Kidney (tissue), 14 donors: ENCODE data around the gene FGFBP3. TPM values are rescaled to one million over a fixed set of nuclear protein-coding genes. Genes with fewer than 3 reads are reported as not detected.

Source experiments
- DNase-seq, 5 donors: peaks; one replicate each; pipeline ENCODE4 v3.0.0-alpha.2; 2013 to 2020
- FAIRE-seq: peaks from 2 replicates; lab custom pipeline; 2012; peaks lifted over from hg19 to GRCh38; lab: Jason Lieb, UNC
- H3K27ac ChIP-seq, 2 donors: one replicate each; pipeline ENCODE4 v1.7.0; 2013; ENCODE audit warnings: low read depth in 2 of 2, low read length in 2 of 2, inconsistent platforms in 1 of 2
- H3K27me3 ChIP-seq: one replicate; pipeline ENCODE4 v1.7.1; 2013; ENCODE audit warnings: low read length, inconsistent platforms; ENCODE audit not compliant: control insufficient read depth, insufficient read depth
- H3K36me3 ChIP-seq, 3 donors: one replicate each; pipeline versions ENCODE4 v1.7.0 to v1.7.1; 2013; ENCODE audit warnings: low read length in 3 of 3, control low read depth in 1 of 3, inconsistent platforms in 1 of 3; ENCODE audit not compliant: insufficient read depth in 3 of 3, control insufficient read depth in 2 of 3
- H3K4me1 ChIP-seq, 3 donors: one replicate each; pipeline versions ENCODE4 v1.7.0 to v1.7.1; 2013; ENCODE audit warnings: low read length in 3 of 3, inconsistent platforms in 1 of 3, low read depth in 1 of 3; ENCODE audit not compliant: control insufficient read depth in 2 of 3, insufficient read depth in 2 of 3
- H3K4me3 ChIP-seq, 3 donors: one replicate each; pipeline versions ENCODE4 v1.7.0 to v1.8.1; 2013; ENCODE audit warnings: low read length in 3 of 3, control low read depth in 1 of 3, inconsistent platforms in 1 of 3
- H3K9ac ChIP-seq, 3 donors: one replicate each; pipeline versions ENCODE4 v1.7.0 to v1.7.1; 2013; ENCODE audit warnings: low read length in 3 of 3, control low read depth in 1 of 3, inconsistent platforms in 1 of 3
- H3K9me3 ChIP-seq, 3 donors: one replicate each; pipeline versions ENCODE4 v1.7.0 to v1.7.1; 2013; ENCODE audit warnings: low read length in 3 of 3, control low read depth in 1 of 3, inconsistent platforms in 1 of 3; ENCODE audit not compliant: control insufficient read depth in 2 of 3, insufficient read depth in 1 of 3
- CTCF ChIP-seq: IDR thresholded peaks from 3 replicates; pipeline ENCODE4 v1.5.1; 2012; ENCODE audit warnings: mild to moderate bottlenecking, moderate library complexity, borderline replicate concordance; ENCODE audit not compliant: insufficient read depth; ENCODE audit errors: extremely low read depth
- intact Hi-C: fragments of 100-400 bp; cut with DNase I; formaldehyde crosslinking; loops from one replicate; pipeline ENCODE4 v1.11.1; 2022
- polyA plus RNA-seq: library from polyadenylated mRNA; stranded (reverse); fragments of 350-450 nt; fragmentation: Illumina TruSeq; extraction: RNeasy Lipid Tissue Mini Kit (QIAGEN cat#74804); gene quantifications from one replicate; pipeline ENCODE4 v1.2.3, GENCODE V29; 2014; ENCODE audit warnings: low read depth, low replicate concordance; ENCODE audit not compliant: insufficient read depth
- total RNA-seq: library from RNA; stranded (reverse); fragmentation: NEBNext Ultra II Directional; extraction: Animal tissue kit (Norgen Biotek cat#: 25700); gene quantifications from one replicate; pipeline ENCODE4 v1.2.1, GENCODE V29; 2021
- donor health status: control.
- donor health status: control.
- donor health status: control.
- donor health status: control.
- donor health status: control.
- donor health status: DM: yes; HTN: yes; CAD: no.
- donor health status: Normal renal cell carcinoma (clear cell type).

Gene FGFBP3
- total and polyA plus RNA-seq, 2 donors from 2014 or later, result 1.3 to 2.7 TPM

DNA sequence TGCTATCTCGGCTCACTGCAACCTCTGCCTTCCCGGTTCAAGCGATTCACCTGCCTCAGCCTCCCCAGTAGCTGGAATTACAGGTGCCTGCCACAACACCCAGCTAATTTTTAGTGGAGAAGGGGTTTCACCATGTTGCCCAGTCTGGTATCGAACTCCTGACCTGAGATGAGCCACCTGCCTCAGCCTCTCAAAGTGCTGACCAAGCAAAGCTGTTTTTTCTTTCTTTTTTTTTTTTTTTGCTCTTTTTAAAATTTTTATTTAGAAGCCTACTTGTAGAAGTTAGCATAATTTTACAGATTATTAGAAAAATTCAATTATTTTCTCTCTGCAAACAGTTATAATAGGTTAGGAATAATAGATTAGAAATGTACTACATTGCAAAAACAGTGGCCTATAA lies 1.2 kb upstream of the FGFBP3 start:
- DNase-seq, result no peak
- TF ChIP-seq CTCF, result no peak
- H3K36me3 ChIP-seq, result no peaks in the 10 kb centered on the region
- H3K4me1 ChIP-seq, result no peaks in the 10 kb centered on the region
- no peak overlapping the region for H3K4me3 ChIP-seq
- no peak overlapping the region for H3K9ac ChIP-seq
- intact Hi-C loops, result no loop called here
- H3K27me3 ChIP-seq, result no peaks in the 10 kb centered on the region
- no peak for FAIRE-seq
- no peaks in the 10 kb centered on the region for H3K9me3 ChIP-seq
- H3K27ac ChIP-seq, result no peak overlapping the region

GRCh38 chr10:91908337-91909116 lies 759 bp downstream of the FGFBP3 start:
- no peaks in the 10 kb centered on the region for H3K4me1 ChIP-seq
- H3K27ac ChIP-seq, result peak overlapping the region; percentile 34 to 37
- TF ChIP-seq CTCF, result peak; percentile 43
- no peaks in the 10 kb centered on the region for H3K36me3 ChIP-seq
- H3K9ac ChIP-seq, result peak overlapping the region; percentile 59 to 71 (median 69)
- FAIRE-seq, result no peak
- H3K4me3 ChIP-seq, result peak overlapping the region; percentile 66 to 96 (median 73)
- intact Hi-C loops, result no loop called here
- no peaks in the 10 kb centered on the region for H3K27me3 ChIP-seq
- H3K9me3 ChIP-seq, result no peaks in the 10 kb centered on the region
- peak; percentile 88 to 95 (median 93) for DNase-seq

DNA sequence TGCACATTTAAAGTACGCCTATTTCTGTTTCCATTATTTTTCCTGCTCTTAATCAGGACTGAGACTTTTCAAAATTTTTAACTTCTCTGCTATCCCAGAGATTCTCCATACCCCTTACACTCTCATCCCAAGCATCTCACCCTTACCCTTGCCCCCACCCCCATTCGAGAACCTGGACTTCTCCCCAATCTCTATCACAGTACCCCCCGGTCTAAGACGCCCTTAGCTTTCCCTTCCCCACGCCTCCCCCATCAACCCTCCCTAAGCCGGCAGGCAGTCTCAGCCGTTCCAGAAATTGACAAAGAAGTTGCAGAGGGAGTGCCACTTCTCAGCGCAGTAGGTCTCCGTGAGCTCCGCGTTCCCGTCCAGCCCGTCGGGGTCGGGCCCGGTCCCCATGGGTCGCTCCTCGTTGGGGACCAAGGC lies 1.4 kb downstream of the FGFBP3 start:
- H3K36me3 ChIP-seq, result no peaks in the 10 kb centered on the region
- peak overlapping the region; percentile 34 to 37 for H3K27ac ChIP-seq
- FAIRE-seq (no peak), DNase-seq (peak in 2 of 5 donors; percentile 48 to 66)
- TF ChIP-seq CTCF, result no peak
- intact Hi-C loops, result no loop called here
- H3K4me3 ChIP-seq, result peak overlapping the region; percentile 66 to 96 (median 73)
- no peaks in the 10 kb centered on the region for H3K4me1 ChIP-seq
- no peaks in the 10 kb centered on the region for H3K9me3 ChIP-seq
- peak overlapping the region; percentile 6 to 69 (median 48) for H3K9ac ChIP-seq
- no peaks in the 10 kb centered on the region for H3K27me3 ChIP-seq
